ENCODE measurements around the gene FOXP3.

The FOXP3 gene

GRCh38 chrX:49287665-49288064, 23.2 kb upstream of the FOXP3 start:
- Histone ChIP-seq H3K4me1 (no peaks in the 10 kb centered on the region), H3K9me3 (no peaks in the 10 kb centered on the region), H3K36me3 (no peaks in the 10 kb centered on the region), H3K27me3 (no peaks in the 10 kb centered on the region), H3K4me3 (ENCODE audit: low read depth, low read length) (no peak overlapping the region)
- TF ChIP-seq CTCF (IDR thresholded peaks at IDR 0.05; ENCODE audit: low read depth, low read length) = no peak
- no peak for DNase-seq

GRCh38 chrX:49286581-49286980, 22.1 kb upstream of the FOXP3 start:
- Histone ChIP-seq H3K36me3 (no peaks in the 10 kb centered on the region), H3K27me3 (no peaks in the 10 kb centered on the region)

GRCh38 chrX:49286136-49286535, 21.6 kb upstream of the FOXP3 start:
- no peak for DNase-seq
- H3K9me3 ChIP-seq = no peaks in the 10 kb centered on the region
- H3K4me1 ChIP-seq = peaks cover 6% of the 10 kb centered on the region
- no peak for TF ChIP-seq CTCF (IDR thresholded peaks at IDR 0.05; ENCODE audit: low read depth, low read length)
- no peaks in the 10 kb centered on the region for H3K27me3 ChIP-seq
- no peak overlapping the region for H3K4me3 ChIP-seq (ENCODE audit: low read depth, low read length)
- no peaks in the 10 kb centered on the region for H3K36me3 ChIP-seq

More at GRCh38 chrX:49286581-49286980, 22.1 kb upstream of the FOXP3 start:
- peaks cover 6% of the 10 kb centered on the region for H3K4me1 ChIP-seq
- H3K9me3 ChIP-seq = no peaks in the 10 kb centered on the region
- TF ChIP-seq CTCF (IDR thresholded peaks at IDR 0.05; ENCODE audit: low read depth, low read length) = no peak
- H3K4me3 ChIP-seq (ENCODE audit: low read depth, low read length) = no peak overlapping the region
- DNase-seq = no peak

GRCh38 chrX:49284212-49284611, 19.7 kb upstream of the FOXP3 start:
- H3K4me3 ChIP-seq (ENCODE audit: low read depth, low read length) = no peak overlapping the region
- no peak for DNase-seq
- no peak for TF ChIP-seq CTCF (IDR thresholded peaks at IDR 0.05; ENCODE audit: low read depth, low read length)
- H3K27me3 ChIP-seq = no peaks in the 10 kb centered on the region
- peaks cover 6% of the 10 kb centered on the region for H3K4me1 ChIP-seq
- no peaks in the 10 kb centered on the region for H3K36me3 ChIP-seq
- no peaks in the 10 kb centered on the region for H3K9me3 ChIP-seq

GRCh38 chrX:49282647-49283011, 18.1 kb upstream of the FOXP3 start:
- Histone ChIP-seq H3K9me3 (no peaks in the 10 kb centered on the region), H3K4me3 (ENCODE audit: low read depth, low read length) (peak overlapping the region; percentile 38), H3K36me3 (no peaks in the 10 kb centered on the region), H3K4me1 (peaks cover 6% of the 10 kb centered on the region), H3K27me3 (no peaks in the 10 kb centered on the region)
- peak; percentile 49 for DNase-seq
- TF ChIP-seq CTCF (IDR thresholded peaks at IDR 0.05; ENCODE audit: low read depth, low read length) = peak; percentile 53

- no peaks in the 10 kb centered on the region for H3K36me3 ChIP-seq
- no peak for TF ChIP-seq CTCF (IDR thresholded peaks at IDR 0.05; ENCODE audit: low read depth, low read length)
Observed at GRCh38 chrX:49278081-49278480, 13.6 kb upstream of the FOXP3 start.

More at GRCh38 chrX:49278081-49278480, 13.6 kb upstream of the FOXP3 start:
- Histone ChIP-seq H3K4me3 (ENCODE audit: low read depth, low read length) (no peak overlapping the region), H3K4me1 (peaks cover 6% of the 10 kb centered on the region), H3K27me3 (no peaks in the 10 kb centered on the region), H3K9me3 (no peaks in the 10 kb centered on the region)
- no peak for DNase-seq
